NCI-H128 (cell line): Measurements from ENCODE around the gene AKAP13.

Experiments used
- DNase-seq: peaks from one replicate; lab custom pipeline; 2025; ENCODE audit not compliant: unreplicated experiment; lab: John Stamatoyannopoulos, UW

The AKAP13 gene

DNA sequence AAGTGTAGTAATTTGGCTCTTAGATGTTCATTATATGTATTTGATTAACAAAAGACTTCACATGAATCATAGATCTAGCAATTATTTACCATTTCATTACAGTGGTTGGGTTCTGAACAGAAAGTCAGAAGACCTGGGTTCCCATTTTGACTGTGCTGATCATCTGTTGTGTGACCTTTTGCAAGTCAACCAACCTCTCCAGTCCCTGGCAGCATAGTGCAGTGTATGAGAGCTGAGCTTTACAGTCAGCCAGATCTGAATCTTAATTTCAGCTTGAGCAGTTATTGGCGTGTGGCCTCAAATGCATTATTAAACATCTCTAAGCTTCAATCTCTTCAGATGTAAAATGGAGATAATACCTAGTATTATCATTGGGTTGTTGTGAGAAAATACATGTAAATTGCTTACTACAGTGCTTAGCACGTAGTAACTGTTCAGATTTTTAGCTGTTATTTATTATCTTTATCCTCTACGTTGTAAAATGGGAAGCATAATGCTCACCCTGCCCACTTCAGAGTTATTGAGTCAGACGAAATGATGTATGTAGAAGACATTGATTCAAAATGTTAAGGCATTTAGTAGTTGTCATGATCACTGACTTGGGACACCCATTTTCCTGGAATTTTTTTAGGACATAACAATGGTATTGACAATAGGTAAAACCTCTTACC lies 310.3 kb downstream of the AKAP13 start:
- DNase-seq, result no peak

DNA sequence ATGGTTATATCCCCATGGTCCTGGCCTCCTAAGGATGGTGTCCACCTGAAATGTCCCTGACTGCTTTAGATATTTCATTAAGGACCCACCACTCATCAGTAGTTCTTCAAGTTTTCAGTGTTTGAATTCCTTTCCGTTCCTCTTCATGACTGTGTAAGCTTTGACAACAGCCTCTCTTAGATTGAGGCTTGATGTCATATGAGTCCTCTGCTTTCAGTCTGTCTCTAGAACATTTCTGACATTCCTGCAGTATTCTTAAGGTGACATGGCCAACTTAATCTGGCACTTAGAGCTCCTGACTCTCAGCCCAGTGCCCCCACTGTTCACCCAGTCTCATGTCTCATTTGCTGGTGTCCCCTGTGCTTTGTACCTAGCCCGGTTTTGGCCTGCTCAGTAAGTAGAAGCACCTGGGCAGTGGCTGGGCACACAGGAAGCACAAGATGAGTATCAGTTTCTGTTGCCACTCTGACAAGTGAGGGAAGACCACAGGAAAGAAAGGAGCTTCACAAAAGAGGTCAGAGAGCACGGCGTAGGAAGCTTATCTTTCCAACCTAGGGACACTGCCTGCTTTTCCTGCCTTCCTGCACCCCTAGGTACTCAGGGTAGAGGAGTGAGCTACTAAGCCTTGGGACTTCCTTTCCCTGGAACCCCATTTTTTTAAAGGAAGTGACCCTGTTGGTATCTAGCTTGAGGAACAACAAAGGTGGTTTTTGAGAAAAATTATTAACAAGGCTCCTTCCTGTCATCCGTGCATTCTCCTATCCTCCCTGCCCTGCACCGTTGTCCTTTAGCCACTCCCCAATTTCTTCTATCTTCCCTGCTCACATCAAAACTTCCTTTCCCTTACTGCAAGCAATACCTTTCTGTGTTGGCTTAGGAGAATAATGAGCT lies 311.2 kb downstream of the AKAP13 start:
- DNase-seq, result no peak

DNA sequence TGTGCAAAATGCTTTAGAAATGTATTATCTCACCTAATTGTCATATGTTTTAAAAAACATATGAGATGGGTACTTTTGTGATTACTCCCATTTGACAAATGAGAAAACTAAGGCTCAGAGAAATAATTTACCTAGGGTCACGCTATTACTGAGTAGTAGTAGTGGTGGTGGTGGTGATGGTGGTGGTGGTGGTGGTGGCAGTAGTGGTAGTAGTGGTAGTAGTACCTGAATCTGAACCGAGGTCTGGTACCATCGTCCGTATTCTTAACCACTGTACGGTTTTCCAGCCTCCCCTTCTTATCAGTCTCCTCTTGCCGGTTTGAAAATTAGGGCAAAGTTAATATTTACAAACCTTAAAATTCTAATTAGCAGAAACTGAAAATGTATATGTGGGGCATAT lies 311.9 kb downstream of the AKAP13 start:
- no peak for DNase-seq

GRCh38 chr15:85692873-85693272 lies 312.5 kb downstream of the AKAP13 start:
- DNase-seq, result no peak

GRCh38 chr15:85693277-85693676 lies 312.9 kb downstream of the AKAP13 start:
- DNase-seq, result no peak

DNA sequence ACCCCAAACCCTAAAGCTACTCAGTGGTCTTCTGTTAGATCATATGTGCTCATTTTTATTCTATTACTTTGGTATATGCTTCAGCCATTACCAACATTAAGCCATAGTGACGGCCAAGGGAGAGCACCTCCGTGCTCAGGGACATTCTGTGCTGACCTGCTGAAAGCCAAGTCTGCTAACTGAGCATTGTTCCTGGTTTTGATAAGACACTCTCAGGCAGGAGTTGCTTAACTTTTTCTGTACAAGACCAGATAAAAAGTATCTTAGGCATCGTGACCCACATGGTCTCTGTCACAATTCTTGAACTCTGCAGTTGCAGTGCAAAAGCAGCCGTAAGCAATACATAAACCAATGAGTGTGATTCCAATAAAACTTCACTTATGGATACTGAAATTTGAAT lies 313.7 kb downstream of the AKAP13 start:
- no peak for DNase-seq

DNA sequence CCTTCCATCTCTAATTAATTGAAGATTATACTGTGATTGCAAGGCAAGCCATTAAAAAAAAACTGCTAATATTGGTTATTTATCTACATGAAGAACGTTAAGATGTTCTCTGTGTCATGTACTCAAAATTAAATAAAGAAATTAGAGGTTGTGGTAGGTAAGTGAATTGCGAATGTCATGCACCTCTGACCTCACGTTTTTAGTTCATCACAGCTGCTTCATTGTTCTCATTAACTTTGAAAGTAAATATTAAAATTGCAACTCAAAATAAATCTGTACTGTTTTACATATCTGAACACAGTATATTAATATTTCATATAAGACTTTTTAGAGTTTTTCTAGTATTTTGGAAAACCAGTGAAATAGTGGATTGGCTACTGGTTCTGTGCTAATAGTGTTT lies 320.4 kb downstream of the AKAP13 start:
- no peak for DNase-seq

GRCh38 chr15:85702321-85703101 lies 322.1 kb downstream of the AKAP13 start:
- DNase-seq, result no peak

DNA sequence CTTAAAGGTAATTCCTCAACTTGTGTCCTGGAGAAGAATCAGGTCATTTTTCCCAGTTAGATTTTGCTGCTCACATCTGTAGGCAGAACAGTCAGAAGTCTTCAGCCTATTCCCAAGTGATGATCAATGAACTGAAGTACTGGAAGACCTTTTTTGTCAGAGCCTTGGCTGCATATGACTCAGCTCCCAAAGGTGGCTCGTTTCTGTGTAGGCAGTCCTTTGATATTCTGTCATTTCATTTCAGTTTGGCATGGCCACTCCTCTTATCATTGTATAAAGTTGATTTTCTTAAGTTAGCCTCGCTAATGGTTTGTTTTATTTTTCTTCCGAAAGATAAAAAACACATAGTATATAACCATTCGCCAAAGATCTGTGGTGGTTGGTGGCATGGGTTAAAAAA lies 323.7 kb downstream of the AKAP13 start:
- no peak for DNase-seq

DNA sequence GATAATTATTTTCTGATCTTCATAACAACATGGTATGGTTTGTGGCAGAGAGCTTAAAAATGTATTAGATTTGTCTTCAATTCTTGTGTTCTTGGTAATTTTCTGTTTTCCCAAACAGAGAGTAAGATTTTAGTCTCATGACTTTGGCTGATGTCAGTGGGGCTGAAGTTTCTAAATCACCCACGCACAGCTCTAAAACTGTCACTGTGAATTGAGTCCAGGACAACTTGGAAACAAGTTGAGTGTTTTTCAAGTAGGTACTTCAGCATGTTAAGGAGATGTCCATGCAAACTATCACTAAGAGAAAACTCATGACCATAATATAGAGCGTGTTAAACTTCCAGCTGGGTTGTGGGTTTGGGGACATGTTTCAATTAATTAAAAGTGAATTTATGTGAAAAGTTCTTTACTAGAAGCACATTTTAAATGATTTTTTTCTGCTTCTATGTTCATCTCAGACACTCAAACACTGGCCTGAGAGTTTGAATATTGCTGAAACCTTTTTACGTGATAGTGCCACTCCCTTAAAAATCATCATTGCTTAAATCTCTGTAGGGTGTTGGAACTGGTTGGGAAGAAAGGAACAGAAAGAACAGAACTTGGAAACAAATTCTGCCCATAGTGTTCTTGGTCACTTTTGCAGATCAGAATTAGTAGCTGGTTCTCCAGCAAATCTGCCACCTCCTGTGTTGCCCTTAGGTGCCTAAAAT lies 324.5 kb downstream of the AKAP13 start:
- DNase-seq, result no peak

GRCh38 chr15:85706779-85707518 lies 326.5 kb downstream of the AKAP13 start:
- no peak for DNase-seq

DNA sequence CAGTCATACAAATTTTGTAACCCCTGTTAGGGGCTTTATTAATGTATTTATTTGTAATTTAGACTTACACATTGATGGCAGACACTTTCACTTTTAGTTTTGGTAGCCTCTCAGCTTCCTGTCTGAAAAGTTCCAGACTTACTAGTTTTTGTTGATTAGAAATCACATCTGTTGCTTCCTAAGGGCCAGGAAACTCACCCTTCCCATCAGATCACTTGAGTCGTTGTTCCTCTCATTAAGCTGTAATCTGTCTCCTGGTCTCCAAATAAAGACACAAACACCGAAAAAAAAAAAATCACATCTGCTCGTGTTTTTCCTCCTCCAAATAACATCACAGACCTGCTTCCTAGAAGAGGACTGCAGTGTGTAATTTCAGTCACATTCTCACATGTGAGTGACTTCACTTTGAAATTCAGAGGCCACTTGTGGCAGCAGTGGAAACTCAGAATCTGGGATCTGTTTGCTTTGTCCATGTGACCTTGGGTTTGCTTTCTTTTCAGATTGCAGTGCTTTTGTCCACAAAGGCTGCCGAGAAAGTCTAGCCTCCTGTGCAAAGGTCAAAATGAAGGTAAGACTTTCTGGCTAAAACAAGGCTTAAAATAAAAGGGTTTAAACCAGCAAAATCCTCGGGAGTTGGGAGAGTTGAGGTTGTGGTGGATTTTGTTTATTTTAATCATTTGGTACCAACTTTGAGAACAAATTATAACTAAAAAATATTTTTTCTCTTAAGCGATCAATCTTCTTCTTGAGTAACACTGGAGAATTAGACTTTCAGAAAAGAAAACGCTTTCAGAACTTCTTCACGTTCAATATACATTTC lies 327.3 kb downstream of the AKAP13 start:
- DNase-seq, result no peak

- no peak for DNase-seq
These were observed 328.1 kb downstream of the AKAP13 start for GRCh38 chr15:85708402-85708941.

- DNase-seq, result no peak
These were observed 328.8 kb downstream of the AKAP13 start for GRCh38 chr15:85709250-85709649.

DNA sequence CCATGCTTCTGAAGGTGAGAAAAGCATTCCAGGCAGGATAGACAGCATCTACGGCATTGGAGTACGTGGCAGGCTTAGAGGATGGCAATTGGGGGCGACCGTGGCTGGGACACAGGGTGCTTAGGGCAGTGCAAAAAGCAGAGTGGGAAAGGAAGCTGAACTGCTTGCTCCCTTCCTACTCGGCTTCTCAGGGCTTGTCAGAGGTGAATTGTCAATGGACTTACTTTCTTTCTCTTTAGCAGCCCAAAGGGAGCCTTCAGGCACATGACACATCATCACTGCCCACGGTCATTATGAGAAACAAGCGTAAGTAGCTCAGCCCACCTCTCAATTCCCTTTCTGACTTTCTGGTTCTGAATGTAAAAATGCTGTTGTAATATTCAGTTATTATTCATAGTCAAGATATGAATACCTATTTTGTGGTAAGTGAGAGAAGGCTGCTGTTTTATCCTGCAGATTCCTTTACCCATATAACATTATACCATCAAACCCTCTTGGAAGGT lies 330.0 kb downstream of the AKAP13 start:
- no peak for DNase-seq

GRCh38 chr15:85711580-85712192 lies 331.3 kb downstream of the AKAP13 start:
- no peak for DNase-seq

- DNase-seq, result no peak
These were observed 335.9 kb downstream of the AKAP13 start for GRCh38 chr15:85716261-85716660.

DNA sequence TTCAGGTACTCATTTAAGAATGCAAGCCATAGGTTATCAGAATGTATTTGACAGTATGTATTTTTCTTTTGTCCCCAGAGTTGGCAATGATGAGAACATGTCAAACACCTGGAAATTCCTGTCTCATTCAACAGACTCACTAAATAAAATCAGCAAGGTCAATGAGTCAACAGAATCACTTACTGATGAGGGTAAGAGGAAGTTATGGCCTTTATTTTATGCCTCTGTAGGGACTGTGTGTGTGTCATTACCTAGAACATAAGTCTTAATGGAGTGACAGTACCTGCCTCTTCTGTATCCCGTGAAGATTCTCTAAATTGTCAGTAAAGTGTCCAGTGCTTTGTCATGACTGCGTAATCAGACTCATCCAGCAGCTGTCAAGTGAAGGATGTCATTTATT lies 336.8 kb downstream of the AKAP13 start:
- DNase-seq, result no peak
